Measurements from ENCODE around the gene BMAL1.

Gene BMAL1

GRCh38 chr11:13303668-13304649, 26.4 kb downstream of the BMAL1 start:
- TF ChIP-seq CTCF (IDR thresholded peaks at IDR 0.05; ENCODE audit: insufficient read depth, low read length, missing control alignments), result no peak
- DNase-seq (ENCODE audit: low read depth, low spot score), result no peak
- H3K4me3 ChIP-seq (ENCODE audit: low read depth, low read length), result no peak overlapping the region
- CTCF ChIA-PET, result interaction anchor here (0.9 to 1.9 kb wide), 4 partner anchors 12 to 65 kb away, joined by 4 to 8 read pairs (median 6); no protein-coding TSS in a partner anchor
- POLR2A ChIA-PET, result no interaction called here

GRCh38 chr11:13304655-13305335, 27.2 kb downstream of the BMAL1 start:
- POLR2A ChIA-PET, result no interaction called here
- no peak for DNase-seq (ENCODE audit: low read depth, low spot score)
- TF ChIP-seq CTCF (IDR thresholded peaks at IDR 0.05; ENCODE audit: insufficient read depth, low read length, missing control alignments), result no peak
- H3K4me3 ChIP-seq (ENCODE audit: low read depth, low read length), result no peak overlapping the region
- CTCF ChIA-PET, result interaction anchor here (1.6 to 4.1 kb wide), 3 partner anchors 10 to 34 kb away, joined by 4 to 16 read pairs (median 5); no protein-coding TSS in a partner anchor

- ChIA-PET CTCF (interaction anchor here (4.1 kb wide), 1 partner anchor 26 kb away, joined by 16 read pairs; no protein-coding TSS in a partner anchor), POLR2A (no interaction called here)
- TF ChIP-seq CTCF (IDR thresholded peaks at IDR 0.05; ENCODE audit: insufficient read depth, low read length, missing control alignments), result no peak
- DNase-seq (ENCODE audit: low read depth, low spot score), result no peak
- H3K4me3 ChIP-seq (ENCODE audit: low read depth, low read length), result no peak overlapping the region
These were observed 31.1 kb downstream of the BMAL1 start for GRCh38 chr11:13308704-13309103.

GRCh38 chr11:13309156-13309555, 31.6 kb downstream of the BMAL1 start:
- CTCF ChIA-PET, result interaction anchor here (1.0 to 1.5 kb wide), 2 partner anchors 26 to 34 kb away, joined by 4 to 6 read pairs; no protein-coding TSS in a partner anchor

GRCh38 chr11:13310443-13310842, 32.9 kb downstream of the BMAL1 start:
- ChIA-PET POLR2A (no interaction called here), CTCF (interaction anchor here (1.0 to 1.5 kb wide), 2 partner anchors 25 to 33 kb away, joined by 4 to 6 read pairs; no protein-coding TSS in a partner anchor)
- H3K4me3 ChIP-seq (ENCODE audit: low read depth, low read length), result no peak overlapping the region
- TF ChIP-seq CTCF (IDR thresholded peaks at IDR 0.05; ENCODE audit: insufficient read depth, low read length, missing control alignments), result no peak
- DNase-seq (ENCODE audit: low read depth, low spot score), result no peak

More at GRCh38 chr11:13309156-13309555, 31.6 kb downstream of the BMAL1 start:
- POLR2A ChIA-PET, result no interaction called here
- no peak overlapping the region for H3K4me3 ChIP-seq (ENCODE audit: low read depth, low read length)
- no peak for DNase-seq (ENCODE audit: low read depth, low spot score)
- no peak for TF ChIP-seq CTCF (IDR thresholded peaks at IDR 0.05; ENCODE audit: insufficient read depth, low read length, missing control alignments)

GRCh38 chr11:13311570-13311969, 34.0 kb downstream of the BMAL1 start:
- no peak for DNase-seq (ENCODE audit: low read depth, low spot score)
- ChIA-PET POLR2A (no interaction called here), CTCF (interaction anchor here (1.0 kb wide), 1 partner anchor 23 kb away, joined by 3 read pairs; no protein-coding TSS in a partner anchor)
- no peak for TF ChIP-seq CTCF (IDR thresholded peaks at IDR 0.05; ENCODE audit: insufficient read depth, low read length, missing control alignments)
- H3K4me3 ChIP-seq (ENCODE audit: low read depth, low read length), result no peak overlapping the region

Data from AG04449 (cell line).